Cardiac septum (tissue), 1 donor: Measurements from ENCODE around the gene APOA4. TPM values are rescaled to one million over a fixed set of nuclear protein-coding genes. Genes with fewer than 3 reads are reported as not detected.
"Not testable (repeated sequence)": the region's sequence is repeated elsewhere in the genome, so short reads cannot be mapped to it uniquely, and the experiment has no call there.

Experiments used
- DNase-seq: peaks from one replicate; pipeline ENCODE4 v3.0.0-alpha.2; 2020; ENCODE audit warnings: low spot score
- intact Hi-C: fragments of 100-400 bp; cut with DNase I; formaldehyde crosslinking; loops from one replicate; pipeline ENCODE4 v1.14.0; 2022
- total RNA-seq: library from RNA; stranded (reverse); fragmentation: NEBNext Ultra II Directional; extraction: Animal tissue kit (Norgen Biotek cat#: 25700); gene quantifications from one replicate; pipeline ENCODE4 v1.2.1, GENCODE V29; 2021
- donor health status: DM: no; HTN: no; CAD: no.

APOA4 gene
- total RNA-seq, 1 donor from 2014 or later: not detected

GRCh38 chr11:116851626-116852025 is 28.5 kb upstream of the APOA4 start:
- intact Hi-C loops: no loop called here
- no peak for DNase-seq

GRCh38 chr11:116849486-116849885 is 26.4 kb upstream of the APOA4 start:
- DNase-seq: no peak
- intact Hi-C loops: no loop called here

- intact Hi-C loops: no loop called here
- DNase-seq: no peak
Observed at GRCh38 chr11:116849060-116849459, 26.0 kb upstream of the APOA4 start.

GRCh38 chr11:116847612-116848011 is 24.5 kb upstream of the APOA4 start:
- intact Hi-C loops: no loop called here

GRCh38 chr11:116844722-116845121 is 21.6 kb upstream of the APOA4 start:
- no peak for DNase-seq
- intact Hi-C loops: no loop called here

More at GRCh38 chr11:116847612-116848011, 24.5 kb upstream of the APOA4 start:
- no peak for DNase-seq

- DNase-seq: no peak
- intact Hi-C loops: no loop called here
Observed at GRCh38 chr11:116843661-116844060, 20.6 kb upstream of the APOA4 start.

- intact Hi-C loops: no loop called here
- DNase-seq: no peak
Observed at GRCh38 chr11:116842909-116843308, 19.8 kb upstream of the APOA4 start.

GRCh38 chr11:116842117-116842516 is 19.0 kb upstream of the APOA4 start:
- no peak for DNase-seq
- intact Hi-C loops: no loop called here

GRCh38 chr11:116840746-116841296 is 17.7 kb upstream of the APOA4 start:
- peak; percentile 12 for DNase-seq
- intact Hi-C loops: no loop called here

GRCh38 chr11:116840224-116840745 is 17.2 kb upstream of the APOA4 start:
- DNase-seq: no peak
- intact Hi-C loops: no loop called here

- intact Hi-C loops: no loop called here
- DNase-seq: no peak
Observed at GRCh38 chr11:116838321-116839084, 15.4 kb upstream of the APOA4 start.

- peak; percentile 53 for DNase-seq
- intact Hi-C loops: loop anchor here (2.0 kb wide), 1 partner anchor 47 kb away; the partner anchor contains the start of gene APOA5
Observed at GRCh38 chr11:116837231-116838091, 14.4 kb upstream of the APOA4 start, which contains the start of gene APOA1. APOA1 (minus strand) TSS chr11:116837622; CDS start chr11:116837387, 235 bp downstream.

GRCh38 chr11:116836632-116836991 is 13.5 kb upstream of the APOA4 start:
- DNase-seq: no peak
- intact Hi-C loops: loop anchor here (2.0 kb wide), 1 partner anchor 46 kb away; the partner anchor contains the start of gene APOA5

- peak; percentile 90 for DNase-seq
- intact Hi-C loops: loop anchor here (2.0 kb wide), 1 partner anchor 45 kb away; the partner anchor contains the start of gene APOA5
Observed at GRCh38 chr11:116835791-116836631, 12.9 kb upstream of the APOA4 start.

GRCh38 chr11:116835042-116835772 is 12.1 kb upstream of the APOA4 start:
- DNase-seq: no peak
- intact Hi-C loops: no loop called here

GRCh38 chr11:116834535-116835041 is 11.5 kb upstream of the APOA4 start:
- DNase-seq, intact Hi-C loops: not testable (repeated sequence)

GRCh38 chr11:116833816-116834534 is 10.9 kb upstream of the APOA4 start:
- no peak for DNase-seq
- intact Hi-C loops: no loop called here

- DNase-seq: no peak
- intact Hi-C loops: no loop called here
Observed at GRCh38 chr11:116833491-116833815, 10.3 kb upstream of the APOA4 start.
